Myocyte (in vitro differentiated cells): ENCODE results near the gene GINS2. TPM values are rescaled to one million over a fixed set of nuclear protein-coding genes. Genes with fewer than 3 reads are reported as not detected.

Experiments
- DNase-seq: peaks from one replicate; pipeline ENCODE4 v3.0.0-alpha.2; 2012; ENCODE audit warnings: low read depth
- total RNA-seq: library from RNA; depleted of rRNA; stranded (reverse); fragments of >200 nt; gene quantifications from 2 replicates; pipeline ENCODE4 v1.2.3, GENCODE V29; 2014

Gene GINS2
- total RNA-seq, 1 donor from 2014 or later: 0.88 TPM

- DNase-seq: no peak
Observed at GRCh38 chr16:85655216-85656129, 33.3 kb downstream of the GINS2 start.

- no peak for DNase-seq
Observed at GRCh38 chr16:85654251-85655095, 34.3 kb downstream of the GINS2 start.

- DNase-seq: no peak
Observed at GRCh38 chr16:85653290-85653891, 35.4 kb downstream of the GINS2 start.

GRCh38 chr16:85652431-85653221, 36.1 kb downstream of the GINS2 start:
- DNase-seq: no peak

- no peak for DNase-seq
Observed at GRCh38 chr16:85651629-85652430, 36.9 kb downstream of the GINS2 start.

GRCh38 chr16:85650844-85651628, 37.7 kb downstream of the GINS2 start:
- no peak for DNase-seq

GRCh38 chr16:85650135-85650843, 38.5 kb downstream of the GINS2 start:
- DNase-seq: no peak

GRCh38 chr16:85649411-85650134, 39.2 kb downstream of the GINS2 start:
- no peak for DNase-seq

GRCh38 chr16:85648805-85649204, 39.9 kb downstream of the GINS2 start:
- DNase-seq: no peak

GRCh38 chr16:85648070-85648714, 40.6 kb downstream of the GINS2 start:
- DNase-seq: no peak

GRCh38 chr16:85646976-85647375, 41.8 kb downstream of the GINS2 start:
- no peak for DNase-seq

GRCh38 chr16:85646358-85646907, 42.3 kb downstream of the GINS2 start:
- DNase-seq: no peak

GRCh38 chr16:85645021-85645589, 43.6 kb downstream of the GINS2 start:
- no peak for DNase-seq

- DNase-seq: no peak
Observed at GRCh38 chr16:85644093-85644712, 44.6 kb downstream of the GINS2 start.

- DNase-seq: no peak
Observed at GRCh38 chr16:85643631-85644030, 45.1 kb downstream of the GINS2 start.

- peak; percentile 56 for DNase-seq
Observed at GRCh38 chr16:85642762-85643358, 45.9 kb downstream of the GINS2 start.
